H1 (cell line): ENCODE results near the gene ANXA2R. TPM values are rescaled to one million over a fixed set of nuclear protein-coding genes. Genes with fewer than 3 reads are reported as not detected.

ENCODE experiments used
- CTCF ChIA-PET: fragments of 300-600 bp; sonication (Branson Sonifier 250); formaldehyde crosslinking; loops from one replicate; lab custom pipeline; 2021; ENCODE audit not compliant: partially characterized antibody; lab: Charles Lee
- POLR2A ChIA-PET: fragments of 300-600 bp; sonication (Branson Sonifier 250); formaldehyde crosslinking; loops from one replicate; lab custom pipeline; 2021; ENCODE audit warnings: inconsistent platforms; ENCODE audit not compliant: partially characterized antibody; lab: Charles Lee
- DNase-seq, 2 experiments: peaks; one replicate each; pipeline versions ENCODE4 v3.0.0 to v3.0.0-alpha.2; 2010 to 2022; ENCODE audit warnings: low spot score in 2 of 2, low read depth in 1 of 2, mixed read lengths in 1 of 2
- FAIRE-seq: peaks from 2 replicates; lab custom pipeline; 2011; peaks lifted over from hg19 to GRCh38; lab: Jason Lieb, UNC
- H2AFZ ChIP-seq: 2 replicates; pipeline ENCODE4 v1.8.1; 2012; ENCODE audit warnings: low read length, inconsistent platforms
- H2AK5ac ChIP-seq: 2 replicates; pipeline ENCODE4 v1.6.1; 2013; ENCODE audit warnings: low read depth, low read length
- H2BK120ac ChIP-seq: replicated peaks from 2 replicates; pipeline ENCODE3; 2013; ENCODE audit warnings: low read depth, low read length, inconsistent platforms
- H2BK12ac ChIP-seq: 2 replicates; pipeline ENCODE4 v1.6.1; 2013; ENCODE audit warnings: low read depth, low read length
- H2BK15ac ChIP-seq: 2 replicates; pipeline ENCODE4 v1.6.1; 2013; ENCODE audit warnings: low read length
- H2BK20ac ChIP-seq: 2 replicates; pipeline ENCODE4 v1.6.1; 2013; ENCODE audit warnings: low read length
- H2BK5ac ChIP-seq: 2 replicates; pipeline ENCODE4 v1.6.1; 2013; ENCODE audit warnings: low read depth, low read length
- H3K14ac ChIP-seq: 2 replicates; pipeline ENCODE4 v1.6.1; 2013; ENCODE audit warnings: inconsistent platforms; ENCODE audit not compliant: insufficient read length
- H3K18ac ChIP-seq: 2 replicates; pipeline ENCODE4 v1.6.1; 2013; ENCODE audit warnings: low read length; ENCODE audit errors: extremely low read depth
- H3K23ac ChIP-seq: 2 replicates; pipeline ENCODE4 v1.6.1; 2013; ENCODE audit warnings: inconsistent platforms; ENCODE audit not compliant: insufficient read length
- H3K23me2 ChIP-seq: 2 replicates; pipeline ENCODE4 v1.6.1; 2013; ENCODE audit warnings: low read depth, low read length
- H3K27ac ChIP-seq: 2 replicates; pipeline ENCODE4 v1.6.1; 2011; ENCODE audit warnings: low read depth, low read length, inconsistent platforms
- H3K27me3 ChIP-seq, 4 experiments: replicated peaks in 1 of 4; 1 replicate in 1 of 4; 2 replicates in 3 of 4; pipeline versions ENCODE4 v1.6.1 to v1.8.1; 2011 to 2013; ENCODE audit warnings: low read length in 3 of 4, mild to moderate bottlenecking in 3 of 4, inconsistent platforms in 2 of 4, mixed read lengths in 2 of 4, moderate library complexity in 1 of 4; ENCODE audit not compliant: control insufficient read depth in 3 of 4, insufficient read depth in 3 of 4; ENCODE audit errors: extremely low read depth in 1 of 4
- H3K36me3 ChIP-seq, 4 experiments: 2 replicates each; pipeline versions ENCODE4 v1.6.1 to v1.8.1; 2011 to 2013; ENCODE audit warnings: mild to moderate bottlenecking in 4 of 4, low read length in 3 of 4, moderate library complexity in 2 of 4, control low read depth in 1 of 4, inconsistent platforms in 1 of 4; ENCODE audit not compliant: insufficient read depth in 4 of 4, control insufficient read depth in 2 of 4
- H3K4ac ChIP-seq: replicated peaks from 2 replicates; pipeline ENCODE3; 2013; ENCODE audit warnings: low read length, low read depth, mixed read lengths, inconsistent platforms; ENCODE audit not compliant: insufficient read length
- H3K4me1 ChIP-seq, 4 experiments: replicated peaks in 1 of 4; 1 replicate in 1 of 4; 2 replicates in 3 of 4; pipeline versions ENCODE4 v1.6.1 to v1.8.1; 2011 to 2013; ENCODE audit warnings: low read length in 3 of 4, inconsistent platforms in 2 of 4, mixed read lengths in 1 of 4; ENCODE audit not compliant: insufficient read depth in 4 of 4, control insufficient read depth in 3 of 4
- H3K4me2 ChIP-seq, 2 experiments: 2 replicates each; pipeline versions ENCODE4 v1.6.1 to v1.8.1; 2011 to 2013; ENCODE audit warnings: low read depth in 2 of 2, low read length in 2 of 2, control low read depth in 1 of 2, inconsistent platforms in 1 of 2, mild to moderate bottlenecking in 1 of 2; ENCODE audit not compliant: insufficient read depth in 1 of 2
- H3K4me3 ChIP-seq, 4 experiments: fragments of 200-600, 300-600 bp in 1 of 4; sonication (generic), shearing (Covaris generic), sonication (Bioruptor Twin) in 1 of 4; 2 replicates each; pipeline versions ENCODE4 v1.5.1 to v1.8.1; 2011 to 2016; ENCODE audit warnings: low read length in 4 of 4, low read depth in 3 of 4, control low read depth in 2 of 4, inconsistent platforms in 2 of 4, mild to moderate bottlenecking in 2 of 4, mixed read lengths in 1 of 4, moderate library complexity in 1 of 4; ENCODE audit not compliant: insufficient read depth in 2 of 4; ENCODE audit errors: extremely low read depth in 1 of 4
- H3K56ac ChIP-seq: replicated peaks from 2 replicates; pipeline ENCODE3; 2013; ENCODE audit warnings: low read depth, mild to moderate bottlenecking, mixed read lengths, low read length, inconsistent platforms; ENCODE audit not compliant: insufficient read length
- H3K79me1 ChIP-seq: 2 replicates; pipeline ENCODE4 v1.6.1; 2013; ENCODE audit warnings: low read depth, low read length, control low read depth
- H3K79me2 ChIP-seq, 2 experiments: 2 replicates each; pipeline versions ENCODE4 v1.6.1 to v1.8.1; 2012 to 2013; ENCODE audit warnings: low read length in 2 of 2, mild to moderate bottlenecking in 2 of 2, inconsistent platforms in 1 of 2; ENCODE audit not compliant: insufficient read depth in 2 of 2, control insufficient read depth in 1 of 2
- H3K9ac ChIP-seq, 4 experiments: replicated peaks in 1 of 4; 1 replicate in 1 of 4; 2 replicates in 3 of 4; pipeline versions ENCODE4 v1.6.1 to v1.8.1; 2011 to 2013; ENCODE audit warnings: low read depth in 3 of 4, low read length in 3 of 4, control low read depth in 2 of 4, mild to moderate bottlenecking in 2 of 4, moderate library complexity in 2 of 4, inconsistent platforms in 1 of 4; ENCODE audit errors: extremely low read depth in 1 of 4
- H3K9me3 ChIP-seq, 2 experiments: 2 replicates each; pipeline versions ENCODE4 v1.6.1 to v1.8.1; 2012 to 2013; ENCODE audit warnings: mild to moderate bottlenecking in 2 of 2, moderate library complexity in 2 of 2, control low read depth in 1 of 2, inconsistent platforms in 1 of 2, low read depth in 1 of 2, low read length in 1 of 2, mixed read lengths in 1 of 2; ENCODE audit not compliant: insufficient read depth in 2 of 2
- H4K20me1 ChIP-seq, 2 experiments: replicated peaks in 1 of 2; 2 replicates each; pipeline versions ENCODE3 to v1.8.1; 2011 to 2013; ENCODE audit warnings: inconsistent platforms in 2 of 2, low read length in 2 of 2, mild to moderate bottlenecking in 1 of 2; ENCODE audit not compliant: insufficient read depth in 2 of 2, control insufficient read depth in 1 of 2
- H4K5ac ChIP-seq: 2 replicates; pipeline ENCODE4 v1.6.1; 2013; ENCODE audit warnings: low read length, low read depth, mixed read lengths, inconsistent platforms; ENCODE audit not compliant: insufficient read length
- H4K8ac ChIP-seq: 2 replicates; pipeline ENCODE4 v1.8.0; 2013; ENCODE audit warnings: mild to moderate bottlenecking, moderate library complexity, low read length, inconsistent platforms; ENCODE audit not compliant: insufficient read depth; ENCODE audit errors: extremely low read depth
- H4K91ac ChIP-seq: replicated peaks from 2 replicates; pipeline ENCODE3; 2013; ENCODE audit warnings: low read length, mixed read lengths, inconsistent platforms; ENCODE audit not compliant: insufficient read length
- BRCA1 ChIP-seq: IDR thresholded peaks from 2 replicates; pipeline ENCODE4 v1.6.1; 2012; ENCODE audit warnings: low read depth, low read length, improper control_type of control experiment
- JUN ChIP-seq: IDR thresholded peaks from 2 replicates; pipeline ENCODE4 v1.6.1; 2011; ENCODE audit warnings: low read depth, mild to moderate bottlenecking, improper control_type of control experiment, low read length
- KDM4A ChIP-seq: IDR thresholded peaks from one replicate; pipeline ENCODE4 v1.7.1; 2012; ENCODE audit warnings: low read depth, mild to moderate bottlenecking, moderate library complexity, low read length, inconsistent platforms; ENCODE audit not compliant: severe bottlenecking
- TAF7 ChIP-seq: optimal IDR thresholded peaks from 2 replicates; pipeline ENCODE3; 2011; ENCODE audit warnings: low read depth, mild to moderate bottlenecking, inconsistent platforms, low read length, moderate library complexity, borderline replicate concordance
- TEAD4 ChIP-seq: IDR thresholded peaks from 2 replicates; pipeline ENCODE4 v1.6.1; 2012; ENCODE audit warnings: low read depth, low read length, inconsistent platforms, mixed read lengths
- WGBS, 2 experiments: shearing (Covaris generic) in 1 of 2; methylation state at CpG; one replicate each; pipeline versions ENCODE4 v1.1.6 to v1.1.7; 2013 to 2015; ENCODE audit warnings: low lambda C conversion rate in 2 of 2, mixed read lengths in 2 of 2, inconsistent platforms in 1 of 2, low coverage in 1 of 2, missing lambda C conversion rate in 1 of 2; ENCODE audit not compliant: insufficient replicate concordance in 2 of 2, insufficient coverage in 1 of 2, insufficient read length in 1 of 2; ENCODE audit errors: extremely low coverage in 1 of 2, missing lambda C conversion rate in 1 of 2; 5-methylcytosine and 5-hydroxymethylcytosine counted together
- polyA plus RNA-seq, 7 experiments: library from polyadenylated mRNA; depleted of rRNA in 3 of 7; stranded (reverse) in 5 of 7; unstranded in 2 of 7; fragments of >200 nt in 5 of 7; fragments of 200-250 nt in 2 of 7; gene quantifications; 1 replicate in 5 of 7; 2 replicates in 1 of 7; 4 replicates in 1 of 7; pipeline versions ENCODE4 v1.2.1 to v1.2.3, GENCODE V29; 2011 to 2013; ENCODE audit warnings: missing spikeins in 2 of 7, mixed read lengths in 2 of 7
- total RNA-seq: library from RNA; stranded (reverse); fragmentation: NEBNext Ultra II Directional; extraction: Animal tissue kit (Norgen Biotek cat#: 25700); gene quantifications from 2 replicates; pipeline ENCODE4 v1.2.1, GENCODE V29; 2021

ANXA2R gene
- total and polyA plus RNA-seq, 2 of the 8 experiments (the other 6 are each of a cell fraction or from before 2014, with no cell fraction given), result 0.08 to 0.17 TPM

GRCh38 chr5:42990892-42991291 lies 49.2 kb downstream of the ANXA2R start:
- POLR2A ChIA-PET, result interaction anchor here (0.7 kb wide), 1 partner anchor 8 kb away, joined by 4 read pairs; no protein-coding TSS in a partner anchor

More at GRCh38 chr5:42990892-42991291, 49.2 kb downstream of the ANXA2R start:
- no peak overlapping the region for H3K14ac ChIP-seq
- H3K23ac ChIP-seq, result no peak overlapping the region
- no peak overlapping the region for H3K27ac ChIP-seq
- no peak overlapping the region for H2BK15ac ChIP-seq
- H3K4me2 ChIP-seq, result peak overlapping the region; percentile 72 to 83; a peak in 2 of 4 replicates
- peaks cover 0 to 12% of the 10 kb centered on the region in 2 experiments; a peak in 2 of 4 replicates for H3K9me3 ChIP-seq
- peaks cover 3 to 7% (median 4%) of the 10 kb centered on the region in 4 experiments for H3K4me1 ChIP-seq
- no peak overlapping the region for H3K56ac ChIP-seq
- H3K36me3 ChIP-seq, result no peaks in the 10 kb centered on the region; a peak in 1 of 8 replicates
- no peak overlapping the region for H2BK120ac ChIP-seq
- H4K8ac ChIP-seq, result no peak overlapping the region
- H3K9ac ChIP-seq, result no peak overlapping the region
- no peak overlapping the region for H2AFZ ChIP-seq
- H4K5ac ChIP-seq, result no peak overlapping the region
- peaks cover 6% of the 10 kb centered on the region; the same call in 1 of the 2 replicates for H3K23me2 ChIP-seq
- CTCF ChIA-PET, result interaction anchor here (0.7 to 2.1 kb wide), 6 partner anchors 8 to 115 kb away, joined by 3 to 7 read pairs (median 3); no protein-coding TSS in a partner anchor
- DNase-seq (no peak), FAIRE-seq (no peak)
- H3K4me3 ChIP-seq, result peak overlapping the region in 1 of 4 experiments; percentile 51; a peak in 2 of 8 replicates
- H3K79me1 ChIP-seq, result no peaks in the 10 kb centered on the region
- TF ChIP-seq JUN (no peak), TAF7 (no peak), BRCA1 (no peak), KDM4A (no peak), TEAD4 (no peak)
- H3K27me3 ChIP-seq, result peaks cover 57 to 67% (median 62%) of the 10 kb centered on the region in 4 experiments
- no peaks in the 10 kb centered on the region for H3K79me2 ChIP-seq
- no peak overlapping the region for H2BK5ac ChIP-seq
- H3K4ac ChIP-seq, result no peak overlapping the region
- no peak overlapping the region for H2AK5ac ChIP-seq
- no peak overlapping the region for H2BK20ac ChIP-seq
- no peak overlapping the region for H3K18ac ChIP-seq
- no peak overlapping the region for H4K91ac ChIP-seq
- peaks cover 3 to 8% of the 10 kb centered on the region in 2 experiments for H4K20me1 ChIP-seq
- no peak overlapping the region for H2BK12ac ChIP-seq
- WGBS, 2 experiments, result 71% methylated on average over 4 of the region's 4 CpGs; no CpG with 5 or more reads in 1 of the 2 experiments
